ENCODE results near the gene HTRA3.

DNA sequence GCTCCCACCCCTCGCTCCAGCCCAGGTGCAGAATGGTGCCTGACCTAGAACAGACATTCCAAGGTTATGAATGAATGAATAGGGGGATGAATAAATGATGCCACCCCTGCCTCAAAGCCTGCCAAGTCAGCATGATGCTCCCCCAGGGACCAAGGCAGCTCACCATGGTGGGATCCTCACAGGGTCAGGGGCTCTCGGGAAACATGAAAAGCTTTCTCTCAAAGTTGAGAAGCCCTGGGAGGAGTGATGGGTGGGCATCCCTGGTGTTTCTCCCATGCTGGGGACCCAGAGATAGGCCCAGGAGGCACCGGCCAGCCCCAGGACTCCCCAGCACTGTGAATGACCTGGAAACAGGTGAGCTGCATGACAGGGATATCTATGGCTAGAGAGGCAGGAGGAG lies 58.9 kb downstream of the HTRA3 start:
- TF ChIP-seq EZH2 (IDR thresholded peaks at IDR 0.05; ENCODE audit: insufficient read depth, poor library complexity, severe bottlenecking) (no peak), EZH2phosphoT487 (IDR thresholded peaks at IDR 0.05; ENCODE audit: insufficient read depth, low read depth) (no peak)

All from GM23248 (cell line).